CD8-positive, alpha-beta memory T cell (primary cell): ENCODE results near the gene HCRTR1. TPM values are rescaled to one million over a fixed set of nuclear protein-coding genes. Genes with fewer than 3 reads are reported as not detected.

Experiments
- CTCF ChIA-PET: fragments of 350-600 bp; sonication (Branson Sonifier 250); formaldehyde crosslinking; loops from one replicate; lab custom pipeline; 2021; ENCODE audit warnings: antibody characterized with exemption; lab: Charles Lee
- POLR2A ChIA-PET: fragments of 350-600 bp; sonication (Branson Sonifier 250); formaldehyde crosslinking; loops from one replicate; lab custom pipeline; 2021; ENCODE audit warnings: antibody characterized with exemption; lab: Charles Lee
- DNase-seq, 5 donors: peaks; one replicate each; pipeline versions ENCODE4 v3.0.0 to v3.0.0-alpha.2; 2020 to 2022; ENCODE audit warnings: mixed read lengths in 1 of 5
- H3K27ac ChIP-seq: one replicate; pipeline ENCODE4 v1.7.0; 2013; ENCODE audit warnings: low read depth, mild to moderate bottlenecking, low read length, moderate library complexity
- H3K27me3 ChIP-seq: 2 replicates; pipeline ENCODE4 v1.7.0; 2013; ENCODE audit warnings: low read length, mild to moderate bottlenecking; ENCODE audit not compliant: insufficient read depth, poor library complexity, severe bottlenecking
- H3K36me3 ChIP-seq: 2 replicates; pipeline ENCODE4 v1.7.0; 2013; ENCODE audit warnings: mild to moderate bottlenecking, low read length, moderate library complexity; ENCODE audit not compliant: insufficient read depth
- H3K4me1 ChIP-seq: 2 replicates; pipeline ENCODE4 v1.7.0; 2013; ENCODE audit warnings: mild to moderate bottlenecking, low read length, moderate library complexity; ENCODE audit not compliant: insufficient read depth
- H3K4me3 ChIP-seq: 2 replicates; pipeline ENCODE4 v1.7.0; 2013; ENCODE audit warnings: mild to moderate bottlenecking, low read length
- H3K9me3 ChIP-seq: 2 replicates; pipeline ENCODE4 v1.7.0; 2013; ENCODE audit warnings: mild to moderate bottlenecking, low read length
- H3K27ac Mint-ChIP-seq, 8 donors: one replicate each; pipeline ENCODE4 v1.8.0; 2020 to 2021; ENCODE audit warnings: mixed read lengths in 8 of 8, mild to moderate bottlenecking in 6 of 8, inconsistent platforms in 3 of 8, moderate library complexity in 3 of 8
- H3K27me3 Mint-ChIP-seq, 2 donors: one replicate each; pipeline ENCODE4 v1.8.0; 2020 to 2021; ENCODE audit warnings: mixed read lengths in 2 of 2, mild to moderate bottlenecking in 1 of 2, moderate library complexity in 1 of 2
- H3K36me3 Mint-ChIP-seq, 3 donors: one replicate each; pipeline ENCODE4 v1.8.0; 2020 to 2021; ENCODE audit warnings: mixed read lengths in 3 of 3, inconsistent platforms in 1 of 3, mild to moderate bottlenecking in 1 of 3
- H3K4me1 Mint-ChIP-seq, 3 donors: one replicate each; pipeline ENCODE4 v1.8.0; 2020 to 2021; ENCODE audit warnings: mixed read lengths in 3 of 3, inconsistent platforms in 1 of 3, mild to moderate bottlenecking in 1 of 3
- H3K4me3 Mint-ChIP-seq, 7 donors: one replicate each; pipeline ENCODE4 v1.8.0; 2020 to 2021; ENCODE audit warnings: mixed read lengths in 7 of 7, mild to moderate bottlenecking in 6 of 7, moderate library complexity in 4 of 7, inconsistent platforms in 2 of 7
- H3K9me3 Mint-ChIP-seq, 5 donors: one replicate each; pipeline ENCODE4 v1.8.0; 2020 to 2022; ENCODE audit warnings: mixed read lengths in 5 of 5, mild to moderate bottlenecking in 3 of 5, moderate library complexity in 2 of 5, inconsistent platforms in 1 of 5
- polyA plus RNA-seq: library from polyadenylated mRNA; unstranded; fragments of 300-500 nt; fragmentation: Illumina TruSeq; gene quantifications from one replicate; pipeline ENCODE4 v1.2.3, GENCODE V29; 2021
- total RNA-seq, 2 experiments: library from RNA; stranded (reverse); gene quantifications; one replicate each; pipeline ENCODE4 v1.2.3, GENCODE V29; 2021

HCRTR1 gene
- total and polyA plus RNA-seq, 3 experiments from 2014 or later, result not detected

DNA sequence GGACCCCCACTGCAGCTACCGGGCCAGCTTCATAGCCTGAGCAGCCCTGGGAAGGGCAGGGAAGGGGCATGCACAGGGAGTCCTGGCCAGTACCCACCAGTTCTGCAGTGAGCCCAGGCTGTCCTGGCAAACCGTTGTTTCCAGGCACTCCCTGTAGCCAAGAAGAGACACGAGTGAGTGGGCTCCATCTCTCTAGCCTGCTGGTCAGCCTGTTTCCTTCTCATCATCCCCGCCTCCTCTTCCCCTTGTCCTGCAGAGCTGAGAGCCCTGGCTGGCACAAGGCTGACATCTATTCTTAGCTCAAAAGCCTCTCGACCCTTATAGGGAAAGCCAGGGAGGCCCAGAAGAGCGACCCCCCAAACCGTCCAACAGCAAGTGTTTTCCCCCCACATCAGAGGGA is 57.7 kb downstream of the HCRTR1 start:
- Histone ChIP-seq H3K36me3 (no peaks in the 10 kb centered on the region), H3K4me3 (no peak overlapping the region), H3K4me1 (no peaks in the 10 kb centered on the region), H3K9me3 (no peaks in the 10 kb centered on the region), H3K27me3 (no peaks in the 10 kb centered on the region), H3K27ac (no peak overlapping the region)
- ChIA-PET POLR2A (no interaction called here), CTCF (interaction anchor here (0.8 kb wide), 2 partner anchors 9 to 71 kb away, joined by 3 read pairs; no protein-coding TSS in a partner anchor)
- DNase-seq, result no peak
- Mint-ChIP-seq H3K27me3 (peaks cover 8 to 17% of the 10 kb centered on the region in 2 donors), H3K4me3 (no peak overlapping the region), H3K27ac (no peak overlapping the region), H3K9me3 (no peaks in the 10 kb centered on the region), H3K4me1 (peaks cover 2 to 6% (median 2%) of the 10 kb centered on the region in 3 donors), H3K36me3 (no peaks in the 10 kb centered on the region)

DNA sequence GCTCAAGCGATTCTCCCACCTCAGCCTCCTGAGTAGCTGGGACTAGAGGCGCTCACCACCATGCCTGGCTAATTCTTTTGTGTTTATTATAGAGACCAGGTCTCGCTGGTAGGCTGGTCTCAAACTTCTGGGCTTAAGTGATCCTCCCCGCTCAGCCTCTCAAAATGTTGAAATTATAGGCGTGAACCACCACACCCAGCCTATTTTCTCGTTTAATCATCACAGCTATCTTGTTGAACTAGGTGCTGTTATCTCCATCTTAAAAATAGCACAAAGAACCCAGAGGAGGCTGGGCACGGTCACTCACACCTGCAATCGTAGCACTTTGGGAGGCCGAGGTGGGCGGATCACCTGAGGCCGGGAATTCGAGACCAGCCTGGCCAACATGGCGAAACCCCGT is 58.3 kb downstream of the HCRTR1 start:
- no peaks in the 10 kb centered on the region for H3K27me3 ChIP-seq
- CTCF ChIA-PET, result no interaction called here
- H3K4me1 ChIP-seq, result no peaks in the 10 kb centered on the region
- H3K4me3 ChIP-seq, result no peak overlapping the region
- no peaks in the 10 kb centered on the region for H3K36me3 Mint-ChIP-seq
- POLR2A ChIA-PET, result no interaction called here
- no peak overlapping the region for H3K4me3 Mint-ChIP-seq
- H3K27ac ChIP-seq, result no peak overlapping the region
- no peak for DNase-seq
- peaks cover 0 to 3% (median 0%) of the 10 kb centered on the region in 3 donors for H3K4me1 Mint-ChIP-seq
- no peaks in the 10 kb centered on the region for H3K9me3 ChIP-seq
- peaks cover 7 to 14% of the 10 kb centered on the region in 2 donors for H3K27me3 Mint-ChIP-seq
- H3K27ac Mint-ChIP-seq, result no peak overlapping the region
- no peaks in the 10 kb centered on the region for H3K9me3 Mint-ChIP-seq
- H3K36me3 ChIP-seq, result no peaks in the 10 kb centered on the region

Other genes starting within 250 kb of the HCRTR1 start
- gene FABP3, start 244.6 kb upstream of the HCRTR1 start, total RNA-seq, result not detected
- gene FABP3, start 244.6 kb upstream of the HCRTR1 start, polyA plus RNA-seq, result not detected
- under 1 TPM; 0.11 to 0.31 TPM for gene SERINC2, start 204.5 kb upstream of the HCRTR1 start, total RNA-seq
- gene SERINC2, start 204.5 kb upstream of the HCRTR1 start, polyA plus RNA-seq, result not detected
- gene TINAGL1, start 41.2 kb upstream of the HCRTR1 start, total RNA-seq, result not detected
- not detected for gene TINAGL1, start 41.2 kb upstream of the HCRTR1 start, polyA plus RNA-seq
- gene PEF1, start 27.2 kb downstream of the HCRTR1 start, total RNA-seq, result 10 to 100 TPM; 67.9 to 69.9 TPM
- gene PEF1, start 27.2 kb downstream of the HCRTR1 start, polyA plus RNA-seq, result 98.9 TPM
- under 1 TPM in 1 of 2 experiments, not detected in 1; 0.85 TPM for gene COL16A1, start 86.3 kb downstream of the HCRTR1 start, total RNA-seq
- gene COL16A1, start 86.3 kb downstream of the HCRTR1 start, polyA plus RNA-seq, result not detected
- under 1 TPM; 0.35 to 0.57 TPM for gene ADGRB2, start 146.7 kb downstream of the HCRTR1 start, total RNA-seq
- gene ADGRB2, start 146.7 kb downstream of the HCRTR1 start, polyA plus RNA-seq, result 0.24 TPM
- under 1 TPM in 1 of 2 experiments, not detected in 1; 0.18 TPM for gene SPOCD1, start 198.3 kb downstream of the HCRTR1 start, total RNA-seq
- not detected for gene SPOCD1, start 198.3 kb downstream of the HCRTR1 start, polyA plus RNA-seq